D341Med (cell line): ENCODE results near the gene ABCF3.

Experiments
- DNase-seq: peaks from one replicate; pipeline ENCODE4 v3.0.0; 2012; ENCODE audit warnings: low spot score

ABCF3 gene

GRCh38 chr3:184185461-184186183 lies 377 bp upstream of the ABCF3 start:
- DNase-seq, result peak; percentile 99

GRCh38 chr3:184186902-184187207 lies 856 bp downstream of the ABCF3 start:
- DNase-seq, result no peak

- DNase-seq, result no peak
These were observed 2.1 kb downstream of the ABCF3 start for GRCh38 chr3:184188080-184188479.

GRCh38 chr3:184189421-184189820 lies 3.4 kb downstream of the ABCF3 start:
- no peak for DNase-seq

GRCh38 chr3:184192889-184193288 lies 6.9 kb downstream of the ABCF3 start:
- no peak for DNase-seq

GRCh38 chr3:184193991-184194539 lies 8.1 kb downstream of the ABCF3 start:
- no peak for DNase-seq

- no peak for DNase-seq
These were observed 10.5 kb downstream of the ABCF3 start for GRCh38 chr3:184196536-184196935.

GRCh38 chr3:184198509-184198908 lies 12.5 kb downstream of the ABCF3 start:
- DNase-seq, result no peak

- DNase-seq, result no peak
These were observed 14.8 kb downstream of the ABCF3 start for GRCh38 chr3:184200825-184201224.

- DNase-seq, result no peak
These were observed 17.5 kb downstream of the ABCF3 start for GRCh38 chr3:184203526-184203925.

GRCh38 chr3:184209146-184209923 lies 23.3 kb downstream of the ABCF3 start:
- DNase-seq, result no peak

GRCh38 chr3:184211297-184211696 lies 25.3 kb downstream of the ABCF3 start:
- DNase-seq, result no peak

GRCh38 chr3:184211718-184212117 lies 25.7 kb downstream of the ABCF3 start:
- DNase-seq, result no peak

GRCh38 chr3:184218814-184219213 lies 32.8 kb downstream of the ABCF3 start:
- peak; percentile 65 for DNase-seq

GRCh38 chr3:184222521-184222920 lies 36.5 kb downstream of the ABCF3 start:
- DNase-seq, result no peak

GRCh38 chr3:184223946-184224345 lies 37.9 kb downstream of the ABCF3 start:
- DNase-seq, result no peak

- DNase-seq, result peak; percentile 84
These were observed 41.5 kb downstream of the ABCF3 start for GRCh38 chr3:184227481-184227935.

- DNase-seq, result no peak
These were observed 42.6 kb downstream of the ABCF3 start for GRCh38 chr3:184228376-184229137.

- DNase-seq, result peak; percentile 96
These were observed 43.5 kb downstream of the ABCF3 start, which contains the start of gene VWA5B2 for GRCh38 chr3:184229394-184230080. Gene VWA5B2 (plus strand): TSS chr3:184229585. CDS start chr3:184230529, 944 bp downstream.

- DNase-seq, result peak; percentile 63
These were observed 44.1 kb downstream of the ABCF3 start for GRCh38 chr3:184230081-184230602.
